Measurements from ENCODE around the gene ITPA. TPM values are rescaled to one million over a fixed set of nuclear protein-coding genes. Genes with fewer than 3 reads are reported as not detected.

The ITPA gene
- polyA plus RNA-seq, 1 experiment = 25.2 TPM

GRCh38 chr20:3237011-3237957 is 28.0 kb downstream of the ITPA start:
- Histone ChIP-seq H3K9me3 (ENCODE audit: control insufficient read depth, insufficient read depth, low read length) (peaks cover 4% of the 10 kb centered on the region; the same call in 1 of the 2 replicates), H3K27me3 (ENCODE audit: control insufficient read depth, insufficient read depth, low read length) (peaks cover 55% of the 10 kb centered on the region), H3K27ac (ENCODE audit: low read depth, low read length) (no peak overlapping the region), H3K4me3 (ENCODE audit: low read depth, low read length) (no peak overlapping the region)
- no peak for DNase-seq (ENCODE audit: low read depth, low spot score)
- TF ChIP-seq CTCF (IDR thresholded peaks at IDR 0.05; ENCODE audit: low read depth, low read length) = no peak
- CTCF ChIA-PET = no interaction called here
- POLR2A ChIA-PET = no interaction called here

- H3K9me3 ChIP-seq (ENCODE audit: control insufficient read depth, insufficient read depth, low read length) = peaks cover 4% of the 10 kb centered on the region; the same call in 1 of the 2 replicates
- peaks cover 55% of the 10 kb centered on the region for H3K27me3 ChIP-seq (ENCODE audit: control insufficient read depth, insufficient read depth, low read length)
- H3K27ac ChIP-seq (ENCODE audit: low read depth, low read length) = no peak overlapping the region
- no peak for DNase-seq (ENCODE audit: low read depth, low spot score)
- CTCF ChIA-PET = no interaction called here
- POLR2A ChIA-PET = no interaction called here
- peak overlapping the region; percentile 65 for H3K4me3 ChIP-seq (ENCODE audit: low read depth, low read length)
- TF ChIP-seq CTCF (IDR thresholded peaks at IDR 0.05; ENCODE audit: low read depth, low read length) = no peak
Measured at GRCh38 chr20:3237958-3238615, 28.8 kb downstream of the ITPA start.

GRCh38 chr20:3238616-3239025 is 29.3 kb downstream of the ITPA start:
- Histone ChIP-seq H3K9me3 (ENCODE audit: control insufficient read depth, insufficient read depth, low read length) (peaks cover 4% of the 10 kb centered on the region; the same call in 1 of the 2 replicates), H3K27ac (ENCODE audit: low read depth, low read length) (no peak overlapping the region), H3K4me3 (ENCODE audit: low read depth, low read length) (peak overlapping the region; percentile 65), H3K27me3 (ENCODE audit: control insufficient read depth, insufficient read depth, low read length) (peaks cover 59% of the 10 kb centered on the region)
- POLR2A ChIA-PET = interaction anchor here (1.0 kb wide), 1 partner anchor 9 kb away, joined by 3 read pairs; no protein-coding TSS in a partner anchor
- no peak for TF ChIP-seq CTCF (IDR thresholded peaks at IDR 0.05; ENCODE audit: low read depth, low read length)
- CTCF ChIA-PET = no interaction called here
- no peak for DNase-seq (ENCODE audit: low read depth, low spot score)

GRCh38 chr20:3239026-3239866 is 29.9 kb downstream of the ITPA start, which contains the start of gene SLC4A11:
Gene SLC4A11, minus strand, starts transcription at chr20:3239190. Its CDS starts 53 bp downstream, at chr20:3239137.
- POLR2A ChIA-PET = interaction anchor here (0.6 to 1.0 kb wide), 2 partner anchors 9 to 29 kb away, joined by 3 to 7 read pairs; no protein-coding TSS in a partner anchor
- H3K27ac ChIP-seq (ENCODE audit: low read depth, low read length) = no peak within 1 kb of the TSS
- no peak for DNase-seq (ENCODE audit: low read depth, low spot score)
- CTCF ChIA-PET = interaction anchor here (1.1 kb wide), 1 partner anchor 21 kb away, joined by 4 read pairs; no protein-coding TSS in a partner anchor
- no peak for TF ChIP-seq CTCF (IDR thresholded peaks at IDR 0.05; ENCODE audit: low read depth, low read length)
- peaks cover 4% of the 10 kb centered on the region; the same call in 1 of the 2 replicates for H3K9me3 ChIP-seq (ENCODE audit: control insufficient read depth, insufficient read depth, low read length)
- peak within 1 kb of the TSS; percentile 65 for H3K4me3 ChIP-seq (ENCODE audit: low read depth, low read length)
- peaks cover 63% of the 10 kb centered on the region for H3K27me3 ChIP-seq (ENCODE audit: control insufficient read depth, insufficient read depth, low read length)

All from AG04450 (cell line).